SKM-1 (cell line): ENCODE data around the gene TNIP1.

Experiments
- DNase-seq: peaks from one replicate; lab custom pipeline; 2025; ENCODE audit not compliant: unreplicated experiment; lab: John Stamatoyannopoulos, UW

The TNIP1 gene

DNA sequence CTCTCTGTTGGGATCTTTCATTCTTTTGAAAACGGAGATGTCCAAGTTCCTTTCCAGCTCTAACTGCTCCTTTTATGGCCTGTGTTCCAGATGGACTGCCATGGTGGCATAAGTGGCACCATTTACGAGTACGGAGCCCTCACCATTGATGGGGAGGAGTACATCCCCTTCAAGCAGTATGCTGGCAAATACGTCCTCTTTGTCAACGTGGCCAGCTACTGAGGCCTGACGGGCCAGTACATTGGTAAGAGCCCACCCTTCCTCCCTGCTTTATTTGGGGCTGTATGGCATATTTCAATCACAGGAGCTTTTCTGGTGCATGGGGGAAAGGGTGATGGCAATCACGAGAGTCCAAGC is 55.6 kb downstream of the TNIP1 start:
- no peak for DNase-seq

GRCh38 chr5:151024440-151025249 is 56.2 kb downstream of the TNIP1 start:
- DNase-seq: no peak

DNA sequence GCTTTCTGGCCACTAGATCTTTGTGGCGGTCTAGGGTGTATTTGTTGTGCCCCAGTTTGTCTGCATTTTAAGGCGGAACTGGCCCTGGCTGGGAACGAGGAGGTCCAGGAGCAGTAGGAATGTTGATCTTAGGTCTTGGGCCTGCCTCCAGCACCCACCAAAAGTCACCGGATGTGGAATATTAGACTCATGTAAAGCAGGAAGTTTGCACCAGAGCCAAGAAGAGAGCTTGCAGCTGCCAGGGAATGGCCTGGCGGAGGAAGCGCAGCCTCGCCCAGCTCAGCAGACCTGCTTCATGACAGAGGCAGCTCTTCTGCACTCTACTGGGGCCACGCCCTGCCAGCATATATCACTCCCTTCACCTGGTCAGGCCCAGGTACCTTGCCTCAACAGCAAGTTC is 57.2 kb downstream of the TNIP1 start:
- DNase-seq: no peak

GRCh38 chr5:151023047-151023615 is 57.7 kb downstream of the TNIP1 start:
- DNase-seq: no peak

GRCh38 chr5:151022511-151023018 is 58.3 kb downstream of the TNIP1 start:
- no peak for DNase-seq

DNA sequence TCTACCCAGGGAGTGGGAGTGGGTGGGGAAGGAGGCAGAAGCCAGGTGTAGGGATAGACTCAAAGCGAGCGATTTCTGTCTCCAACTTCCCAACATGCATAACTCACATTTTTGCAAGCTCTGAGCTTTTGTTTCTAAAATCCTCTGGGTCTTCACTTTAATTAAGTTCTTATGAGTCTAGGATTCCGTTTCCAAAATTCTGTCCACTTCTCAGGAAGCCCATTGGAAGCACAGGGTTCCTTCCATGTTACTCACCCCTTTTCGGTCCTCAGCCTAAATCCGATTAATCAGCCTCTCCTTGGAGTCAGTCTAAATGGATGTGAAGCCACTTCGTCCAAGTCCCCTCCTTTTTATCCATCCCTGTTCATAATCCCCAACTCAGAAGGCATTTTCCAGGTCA is 59.1 kb downstream of the TNIP1 start:
- no peak for DNase-seq

DNA sequence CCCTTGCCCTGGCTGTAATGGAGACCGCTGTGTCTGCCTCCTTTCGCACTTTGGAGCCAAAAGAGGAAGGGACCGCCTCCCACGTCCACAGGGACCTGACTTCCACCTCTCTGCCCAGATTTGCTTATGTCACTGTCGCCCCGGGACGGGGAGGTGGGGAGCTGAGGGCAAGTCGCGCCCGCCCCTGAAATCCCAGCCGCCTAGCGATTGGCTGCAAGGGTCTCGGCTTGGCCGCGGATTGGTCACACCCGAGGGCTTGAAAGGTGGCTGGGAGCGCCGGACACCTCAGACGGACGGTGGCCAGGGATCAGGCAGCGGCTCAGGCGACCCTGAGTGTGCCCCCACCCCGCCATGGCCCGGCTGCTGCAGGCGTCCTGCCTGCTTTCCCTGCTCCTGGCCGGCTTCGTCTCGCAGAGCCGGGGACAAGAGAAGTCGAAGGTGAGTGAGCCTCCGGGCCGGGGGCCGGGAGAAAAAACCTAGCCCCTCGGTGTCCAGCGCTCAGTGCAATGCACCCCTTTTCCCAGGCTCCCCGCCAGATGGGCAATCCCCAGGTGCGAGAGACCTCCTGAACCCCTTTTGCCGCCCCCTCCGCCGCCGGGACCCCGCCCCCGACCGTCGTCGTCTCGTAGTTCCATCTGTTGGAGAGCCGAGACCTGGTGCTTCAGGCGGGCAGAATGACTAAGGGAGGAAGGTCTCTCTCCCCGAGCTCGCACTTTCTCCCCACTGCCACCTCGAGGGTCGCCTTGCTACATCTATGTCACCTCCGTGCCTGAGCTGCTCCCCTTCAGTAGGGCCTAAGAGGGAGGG is 60.3 kb downstream of the TNIP1 start, which contains the start of gene GPX3:
TSS of gene GPX3 (plus strand) at position 288 of the 807 bp plus-strand sequence. CDS start at position 352, 64 bp downstream.
- DNase-seq: no peak

DNA sequence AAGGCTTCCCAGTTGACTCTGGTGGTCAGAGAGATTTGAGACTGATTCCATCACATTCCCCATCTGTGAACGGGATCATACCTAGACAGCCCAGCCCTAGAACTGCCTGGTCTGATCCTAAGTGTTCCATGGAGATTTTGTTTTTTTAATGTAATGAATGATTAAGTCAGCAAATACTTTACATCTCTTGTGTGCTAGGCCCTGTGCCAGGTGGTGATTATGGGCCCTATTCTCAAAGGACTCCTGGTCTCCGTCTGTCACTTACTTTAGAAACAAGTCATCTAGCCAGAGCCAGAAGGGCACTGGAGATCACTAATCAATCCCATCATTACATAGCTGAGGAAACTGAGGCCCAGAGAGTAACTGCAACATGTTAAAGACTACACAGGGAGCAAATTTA is 61.5 kb downstream of the TNIP1 start:
- no peak for DNase-seq

DNA sequence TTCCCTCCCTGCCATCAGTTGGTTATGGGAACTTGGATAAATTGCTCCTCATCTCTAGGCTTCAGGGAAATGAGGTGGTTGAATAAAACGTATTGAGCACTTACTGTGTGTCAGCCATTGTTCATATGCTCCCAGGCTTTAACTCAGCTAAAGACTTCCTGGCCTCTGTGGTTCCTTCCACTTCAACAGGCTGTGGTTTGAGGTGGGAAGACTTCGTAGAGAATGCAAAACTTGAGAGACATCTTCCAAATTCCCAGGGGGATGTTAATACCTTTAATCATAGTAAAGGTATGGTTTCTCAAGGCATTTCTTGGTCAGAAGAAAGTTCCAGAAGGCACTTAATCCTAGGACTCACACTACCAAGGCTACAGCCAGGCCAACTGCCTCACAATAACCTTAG is 62.0 kb downstream of the TNIP1 start:
- DNase-seq: no peak

GRCh38 chr5:151017897-151018296 is 62.9 kb downstream of the TNIP1 start:
- no peak for DNase-seq

DNA sequence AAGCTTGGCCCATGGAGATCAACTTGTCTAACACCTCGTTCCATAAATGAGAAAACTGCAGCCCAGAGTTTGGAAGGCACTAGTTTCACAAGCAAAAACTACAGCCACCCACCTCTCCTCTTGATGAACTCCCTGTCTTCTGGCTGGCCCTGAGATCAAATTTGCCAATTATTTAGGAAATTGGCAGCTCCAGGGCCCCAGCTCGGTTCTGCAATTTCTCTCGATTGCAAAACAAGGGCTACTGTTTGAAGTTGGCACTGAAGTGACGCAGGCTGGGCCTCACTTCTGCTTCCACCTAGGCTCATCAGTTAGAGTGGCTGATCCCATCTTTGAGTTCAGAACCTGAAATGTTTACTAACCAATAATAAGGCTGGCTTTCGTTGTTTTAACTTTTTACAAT is 64.1 kb downstream of the TNIP1 start:
- DNase-seq: peak; percentile 71

GRCh38 chr5:151015974-151016587 is 64.8 kb downstream of the TNIP1 start:
- DNase-seq: no peak

DNA sequence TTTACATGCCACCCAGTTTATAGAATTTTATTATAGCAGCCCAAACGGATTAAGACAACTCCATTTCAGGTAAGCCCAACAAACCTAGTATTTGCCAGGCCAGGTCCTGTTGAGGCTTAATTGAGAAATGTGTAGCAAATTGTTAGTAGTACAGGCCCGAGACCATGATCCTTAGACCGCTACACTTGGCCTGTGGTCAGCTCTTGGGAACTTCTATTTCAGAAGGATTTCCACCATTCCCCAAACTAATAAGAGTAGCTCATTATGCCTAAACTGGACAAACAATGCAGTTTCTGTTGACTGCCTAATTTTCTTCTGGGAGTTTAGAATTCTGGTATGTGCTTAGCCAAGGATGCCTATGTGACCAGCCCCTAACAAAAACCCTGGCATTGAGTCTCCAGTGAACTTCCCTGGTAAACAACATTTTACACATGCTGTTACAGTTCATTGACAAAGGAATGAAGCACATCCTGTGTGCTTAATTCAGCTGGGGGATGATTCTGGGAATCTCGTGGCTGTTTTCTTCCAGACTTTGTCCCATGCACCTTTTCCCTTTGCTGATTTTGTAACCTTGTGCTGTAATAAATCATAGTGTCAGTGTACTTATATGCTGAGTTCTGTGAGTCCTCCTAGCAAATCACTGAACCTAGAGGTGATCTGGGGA is 66.0 kb downstream of the TNIP1 start:
- DNase-seq: no peak

DNA sequence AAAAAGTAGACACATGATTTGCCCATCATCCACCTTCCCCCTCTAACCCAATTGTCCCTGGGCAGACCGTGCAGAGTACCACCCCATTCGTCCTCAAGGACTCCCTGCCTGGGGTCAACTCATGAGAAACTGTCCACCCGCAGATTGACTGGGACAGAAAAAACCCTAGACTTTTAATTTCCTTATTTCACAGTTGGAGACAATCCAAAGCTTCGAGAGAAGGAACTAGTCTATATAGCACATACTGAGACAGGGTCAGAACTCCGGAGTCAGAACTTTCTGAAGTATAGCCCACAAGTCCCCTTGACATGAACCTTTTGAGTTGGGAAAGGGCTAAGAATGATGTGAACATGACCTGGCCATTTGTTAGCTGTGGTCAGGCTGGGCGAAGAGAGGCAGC is 68.0 kb downstream of the TNIP1 start:
- no peak for DNase-seq

- DNase-seq: no peak
Observed at GRCh38 chr5:151008906-151009305, 71.9 kb downstream of the TNIP1 start.

DNA sequence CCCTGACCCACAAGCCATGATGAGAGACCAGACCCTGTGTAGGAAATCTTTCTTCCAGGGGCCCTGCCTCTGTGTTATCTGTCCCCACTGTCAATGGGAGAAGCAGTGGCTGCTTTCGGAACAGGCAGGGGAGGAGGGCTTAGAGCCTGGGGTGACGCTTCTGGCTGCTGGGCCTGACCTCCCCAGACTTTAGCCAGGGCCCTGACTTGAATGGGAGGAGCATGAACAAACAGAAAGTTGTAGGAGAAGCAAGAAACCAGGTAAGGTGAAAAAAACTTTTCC is 72.7 kb downstream of the TNIP1 start:
- no peak for DNase-seq

- no peak for DNase-seq
Observed at GRCh38 chr5:151007430-151008209, 73.2 kb downstream of the TNIP1 start.

DNA sequence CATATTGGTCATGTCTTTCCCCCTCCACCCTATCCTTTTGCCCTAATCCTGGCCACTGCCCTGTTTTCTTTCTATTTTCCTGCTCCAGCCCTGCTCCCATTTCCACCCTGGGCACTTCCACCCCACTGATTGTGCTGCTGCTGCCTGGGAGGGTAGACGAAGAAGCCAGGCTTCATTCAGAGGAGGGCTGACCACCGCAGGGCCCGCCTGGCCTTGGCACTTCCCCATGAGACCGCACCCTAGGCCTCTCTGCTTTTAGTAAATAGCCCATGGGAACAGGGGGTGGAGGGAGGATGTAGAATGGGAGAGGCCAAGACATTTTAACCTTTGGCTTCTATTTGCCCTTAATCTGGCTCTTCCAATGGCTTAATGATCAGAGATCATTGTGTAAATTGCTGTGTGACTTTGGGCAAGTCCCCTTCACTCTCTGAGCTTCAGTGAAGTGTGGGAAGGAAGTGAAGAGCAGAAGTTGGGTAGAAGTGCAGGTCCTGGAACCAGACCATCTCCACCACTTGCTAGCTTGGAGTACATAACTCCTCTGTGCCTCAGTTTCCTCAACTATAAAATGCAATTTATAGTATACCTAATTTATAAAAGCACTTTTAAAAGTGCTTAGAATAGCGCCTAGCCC is 74.0 kb downstream of the TNIP1 start:
- DNase-seq: no peak

DNA sequence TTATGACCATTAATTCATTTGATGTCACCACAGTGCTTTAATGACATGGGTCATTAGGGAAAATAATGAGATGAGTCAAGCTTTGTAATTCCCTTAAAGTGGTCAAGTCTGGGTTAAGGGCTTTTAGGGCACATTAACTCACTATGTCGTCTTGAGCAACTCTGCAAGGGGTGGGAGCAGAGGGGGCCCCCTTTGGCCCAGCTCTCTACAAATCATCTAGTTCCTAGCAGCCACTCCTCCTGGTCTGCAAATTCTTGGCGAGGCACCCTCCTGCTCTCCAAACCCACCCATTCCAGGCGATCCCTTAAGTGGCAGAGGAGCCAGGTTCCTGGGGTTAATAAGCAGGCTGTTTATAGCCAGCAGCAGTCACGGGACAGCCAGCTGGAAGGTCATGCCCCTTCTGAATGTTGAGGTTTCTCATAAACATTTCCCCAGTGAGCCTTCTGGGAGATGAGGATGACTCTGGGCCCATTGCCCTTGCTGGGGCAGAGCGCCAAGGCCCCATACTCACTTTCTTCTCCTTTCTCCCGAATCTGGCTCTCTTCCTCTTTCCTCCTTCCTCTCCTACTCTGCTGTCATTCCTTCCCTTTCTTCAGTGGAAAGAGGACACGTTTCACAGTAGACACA is 74.8 kb downstream of the TNIP1 start:
- no peak for DNase-seq
